Measurements from ENCODE around the gene HYKK.
"Not testable (repeated sequence)": the region's sequence is repeated elsewhere in the genome, so short reads cannot be mapped to it uniquely, and the experiment has no call there.

HYKK gene

GRCh38 chr15:78527325-78527724, 19.9 kb downstream of the HYKK start:
- H3K4me3 ChIP-seq (ENCODE audit: low read length) = no peak overlapping the region
- no peak for TF ChIP-seq ZNF274 (IDR thresholded peaks at IDR 0.05; ENCODE audit: low read depth, low read length)

DNA sequence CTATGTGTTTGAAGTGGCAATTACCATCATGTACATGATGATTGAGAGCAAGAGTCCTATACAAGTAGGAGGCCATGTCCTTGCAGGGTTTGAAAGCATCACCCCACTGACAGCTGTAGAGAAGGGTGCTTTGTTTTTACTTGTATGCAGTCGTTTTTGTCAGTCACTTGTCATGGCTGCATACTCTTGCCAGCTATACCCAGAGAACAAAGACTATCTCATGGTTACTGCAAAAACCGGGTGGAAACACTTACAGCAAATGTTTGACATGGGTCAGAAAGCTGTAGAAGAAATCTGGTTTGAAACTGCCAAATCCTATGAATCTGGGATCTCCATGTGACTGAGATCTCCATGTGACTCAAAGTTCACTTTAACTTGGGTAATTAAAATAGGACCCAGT, 26.0 kb downstream of the HYKK start:
- H3K4me3 ChIP-seq (ENCODE audit: low read length) = no peak overlapping the region
- no peak for TF ChIP-seq ZNF274 (IDR thresholded peaks at IDR 0.05; ENCODE audit: low read depth, low read length)

- H3K4me3 ChIP-seq (ENCODE audit: low read length) = no peak overlapping the region
- no peak for TF ChIP-seq ZNF274 (IDR thresholded peaks at IDR 0.05; ENCODE audit: low read depth, low read length)
Observed at GRCh38 chr15:78536134-78536533, 28.8 kb downstream of the HYKK start.

GRCh38 chr15:78537266-78537905, 30.0 kb downstream of the HYKK start:
- H3K4me3 ChIP-seq (ENCODE audit: low read length) = no peak overlapping the region
- TF ChIP-seq ZNF274 (IDR thresholded peaks at IDR 0.05; ENCODE audit: low read depth, low read length) = no peak

DNA sequence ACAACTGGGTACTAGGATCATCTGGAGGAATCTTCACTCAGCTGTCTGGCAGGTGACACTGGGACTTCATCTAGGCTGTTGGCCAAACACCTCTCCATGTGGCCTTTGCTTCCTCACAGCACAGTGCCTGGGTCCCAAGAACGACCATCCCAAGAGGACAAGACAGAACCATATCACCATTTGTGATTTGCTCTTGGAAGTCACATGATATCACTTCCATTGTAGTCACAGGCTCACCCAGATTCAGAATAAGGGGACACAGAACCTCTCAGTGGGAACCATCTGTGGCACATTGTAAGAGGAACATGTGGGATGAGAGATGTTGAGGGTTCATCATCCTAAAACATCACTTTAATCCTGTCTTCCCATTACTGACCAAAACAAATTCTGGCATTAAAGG, 31.0 kb downstream of the HYKK start:
- no peak for TF ChIP-seq ZNF274 (IDR thresholded peaks at IDR 0.05; ENCODE audit: low read depth, low read length)
- no peak overlapping the region for H3K4me3 ChIP-seq (ENCODE audit: low read length)

DNA sequence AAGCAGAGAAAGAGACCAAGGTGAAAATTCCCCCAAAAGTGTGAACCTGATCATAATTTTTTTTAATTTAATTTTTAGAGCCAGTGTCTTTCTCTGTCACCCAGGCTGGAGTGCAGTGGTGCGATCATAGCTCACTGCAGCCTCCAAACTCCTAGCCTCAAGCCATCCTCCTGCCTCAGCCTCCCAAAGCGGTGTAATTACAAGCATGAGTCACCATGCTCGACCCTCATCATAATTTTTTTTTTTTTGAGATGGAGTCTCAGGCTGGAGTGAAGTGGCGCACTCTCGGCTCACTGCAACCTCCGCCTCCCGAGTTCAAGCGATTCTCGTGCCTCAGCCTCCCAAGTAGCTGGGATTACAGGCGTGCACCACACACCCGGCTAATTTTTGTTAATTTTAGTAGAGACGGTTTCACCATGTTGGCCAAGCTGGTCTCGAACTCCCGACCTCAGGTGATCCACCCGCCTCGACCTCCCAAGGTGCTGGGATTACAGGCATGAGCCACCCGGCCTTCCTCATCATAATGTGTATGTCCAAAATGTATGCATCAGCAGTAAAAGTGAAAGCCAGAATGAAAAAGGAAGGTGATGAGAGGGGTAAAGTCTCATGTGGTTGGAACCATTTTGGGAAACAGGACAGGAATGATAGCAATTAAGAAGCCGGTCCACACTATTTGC, 32.2 kb downstream of the HYKK start:
- peak overlapping the region; percentile 92 for H3K4me3 ChIP-seq (ENCODE audit: low read length)

DNA sequence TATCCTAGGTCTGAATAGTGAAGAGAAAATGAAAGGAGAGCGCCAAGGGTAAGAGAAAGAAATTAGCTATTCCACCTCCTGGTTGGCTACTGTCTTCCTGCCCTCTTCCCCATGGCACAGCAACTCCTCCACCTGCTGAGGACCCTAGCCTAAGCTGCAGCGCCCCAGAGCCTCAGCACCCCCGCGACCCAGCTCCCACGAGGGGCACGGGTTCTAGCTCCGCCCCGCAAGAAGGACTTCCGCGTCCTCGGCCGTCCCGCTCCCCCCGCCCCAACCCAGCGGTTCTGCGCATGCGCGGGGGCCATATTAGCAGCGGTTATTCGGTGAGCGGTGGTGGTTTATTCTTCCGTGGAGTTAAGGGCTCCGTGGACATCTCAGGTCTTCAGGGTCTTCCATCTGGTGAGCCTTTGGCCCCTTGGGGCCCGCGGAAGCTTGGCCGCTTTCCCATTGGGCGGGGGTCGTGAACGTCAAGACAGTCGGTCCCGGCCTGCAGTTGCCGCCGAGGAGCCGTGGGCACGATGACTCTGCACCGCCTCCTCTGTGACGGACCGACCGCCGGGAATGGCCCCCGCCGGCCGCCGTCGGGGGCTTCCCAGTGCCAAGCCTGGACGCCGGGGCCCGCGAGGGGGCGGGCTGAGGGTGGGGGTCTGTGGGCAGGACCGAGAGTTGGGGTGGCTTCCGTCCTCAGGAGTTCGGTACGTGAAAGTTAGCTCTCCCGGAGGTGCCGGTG, 32.9 kb downstream of the HYKK start, which contains the start of gene PSMA4:
Gene PSMA4, plus strand, starts transcription at position 304 of the 730 bp plus-strand sequence. CDS start 1,484 bp downstream, outside the sequence.
- H3K4me3 ChIP-seq (ENCODE audit: low read length) = peak within 1 kb of the TSS; percentile 92
- TF ChIP-seq ZNF274 (IDR thresholded peaks at IDR 0.05; ENCODE audit: low read depth, low read length) = no peak

DNA sequence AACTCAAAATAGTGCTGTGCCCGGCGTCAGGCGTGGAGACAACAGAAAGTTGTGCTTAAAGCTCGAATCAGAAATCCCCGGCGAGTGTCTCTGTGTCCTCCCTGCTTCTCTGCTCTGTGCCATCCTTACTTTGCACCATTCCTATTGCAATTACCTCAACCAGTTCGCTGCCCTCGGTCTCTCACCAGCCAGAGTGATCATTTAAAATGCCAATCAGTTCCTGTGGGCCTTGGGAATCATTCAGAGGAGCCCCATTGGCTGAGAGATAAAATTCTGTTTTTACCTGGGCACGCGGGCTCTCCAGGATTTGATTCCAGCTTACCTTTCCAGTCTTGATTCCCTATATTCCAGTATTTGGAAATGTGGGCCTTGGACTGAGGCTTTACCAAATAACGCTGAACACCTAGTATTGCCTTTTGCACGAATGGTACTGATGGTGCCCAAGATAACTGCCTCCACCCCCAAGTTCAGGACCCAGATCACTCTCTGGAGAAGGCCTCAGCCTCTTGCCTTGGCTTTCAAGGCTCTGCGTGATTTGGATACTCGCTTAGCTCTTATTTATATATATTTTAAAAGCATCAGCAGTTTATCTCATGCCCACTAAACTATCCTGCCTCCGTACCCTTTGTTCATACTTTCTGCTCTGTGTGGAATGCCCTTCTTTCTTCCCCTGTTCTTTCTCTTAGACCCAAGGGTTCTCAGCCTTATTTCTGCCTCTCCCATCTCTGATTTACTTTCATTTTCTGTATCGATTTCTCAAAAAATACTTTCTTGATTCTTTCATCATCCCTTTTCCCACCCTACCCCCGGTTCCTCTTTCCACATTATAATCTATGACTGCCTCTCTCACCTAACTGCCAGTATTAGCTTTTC, 33.7 kb downstream of the HYKK start:
- peak overlapping the region; percentile 92 for H3K4me3 ChIP-seq (ENCODE audit: low read length)
- no peak for TF ChIP-seq ZNF274 (IDR thresholded peaks at IDR 0.05; ENCODE audit: low read depth, low read length)

GRCh38 chr15:78541744-78542034, 34.3 kb downstream of the HYKK start:
- TF ChIP-seq ZNF274 (IDR thresholded peaks at IDR 0.05; ENCODE audit: low read depth, low read length) = no peak
- peak overlapping the region; percentile 92 for H3K4me3 ChIP-seq (ENCODE audit: low read length)

- TF ChIP-seq ZNF274 (IDR thresholded peaks at IDR 0.05; ENCODE audit: low read depth, low read length) = no peak
- no peak overlapping the region for H3K4me3 ChIP-seq (ENCODE audit: low read length)
Observed at GRCh38 chr15:78542647-78543046, 35.3 kb downstream of the HYKK start.

- TF ChIP-seq ZNF274 (IDR thresholded peaks at IDR 0.05; ENCODE audit: low read depth, low read length) = no peak
- no peak overlapping the region for H3K4me3 ChIP-seq (ENCODE audit: low read length)
Observed at GRCh38 chr15:78550194-78550593, 42.8 kb downstream of the HYKK start.

- no peak for TF ChIP-seq ZNF274 (IDR thresholded peaks at IDR 0.05; ENCODE audit: low read depth, low read length)
Observed at GRCh38 chr15:78550815-78551214, 43.4 kb downstream of the HYKK start.

GRCh38 chr15:78551902-78552301, 44.5 kb downstream of the HYKK start:
- no peak overlapping the region for H3K4me3 ChIP-seq (ENCODE audit: low read length)
- TF ChIP-seq ZNF274 (IDR thresholded peaks at IDR 0.05; ENCODE audit: low read depth, low read length) = no peak

More at GRCh38 chr15:78550815-78551214, 43.4 kb downstream of the HYKK start:
- H3K4me3 ChIP-seq (ENCODE audit: low read length) = no peak overlapping the region

DNA sequence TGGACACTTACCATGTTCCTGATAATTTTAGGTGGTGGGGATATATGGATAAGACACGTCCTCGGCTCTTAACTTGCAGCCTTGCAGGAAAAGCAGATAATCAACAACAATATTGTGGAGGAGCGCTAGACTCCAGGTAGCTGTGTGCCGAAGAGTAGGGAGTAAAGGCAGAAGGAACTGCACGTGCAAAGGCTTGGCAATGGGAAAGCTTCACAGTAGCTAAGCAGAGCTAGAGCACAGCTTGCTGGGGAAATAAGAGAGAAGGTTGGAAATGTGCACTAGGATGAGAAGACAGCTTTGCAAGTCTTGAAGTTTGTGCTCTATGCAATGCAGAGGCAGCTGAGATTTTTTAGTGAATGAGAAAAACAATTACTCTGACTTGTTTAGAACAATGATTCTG, 45.2 kb downstream of the HYKK start:
- no peak overlapping the region for H3K4me3 ChIP-seq (ENCODE audit: low read length)
- TF ChIP-seq ZNF274 (IDR thresholded peaks at IDR 0.05; ENCODE audit: low read depth, low read length) = no peak

DNA sequence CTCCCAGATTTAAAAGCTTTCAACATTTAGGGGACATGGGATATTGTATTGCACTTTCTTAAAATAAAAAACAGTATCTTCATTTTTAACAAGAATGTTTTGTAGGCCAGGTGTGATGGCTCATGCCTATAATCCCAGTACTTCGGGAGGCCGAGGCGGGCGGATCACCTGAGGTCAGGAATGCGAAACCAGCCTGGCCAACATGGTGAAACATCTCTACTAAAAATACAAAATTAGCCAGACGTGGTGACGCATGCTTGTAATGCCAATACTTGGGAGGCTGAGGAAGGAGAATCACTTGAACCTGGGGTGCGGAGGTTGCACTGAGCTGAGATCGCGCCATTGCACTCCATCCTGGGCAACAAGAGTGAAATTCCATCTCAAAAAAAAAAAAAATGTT, 52.8 kb downstream of the HYKK start:
- not testable (repeated sequence) for H3K4me3 ChIP-seq (ENCODE audit: low read length)

Data from GM08714 (cell line).